CD4-positive, CD25-positive, alpha-beta regulatory T cell (primary cell): ENCODE results near the gene DIABLO. TPM values are rescaled to one million over a fixed set of nuclear protein-coding genes. Genes with fewer than 3 reads are reported as not detected.
A peak's percentile ranks its signal among the peaks of the same experiment; 100 is the strongest.
"Not testable (repeated sequence)": the region's sequence is repeated elsewhere in the genome, so short reads cannot be mapped to it uniquely, and the experiment has no call there.

ENCODE experiments used
- ATAC-seq, 2 donors: fragments of 150-1000 bp; cut with Tn5 transposase; one replicate each; pipeline ENCODE4 v1.10.0; 2021; ENCODE audit warnings: low read depth in 2 of 2, moderate number of reproducible peaks in 2 of 2, moderate library complexity in 1 of 2
- DNase-seq, 3 donors: peaks; one replicate each; pipeline versions ENCODE4 v3.0.0 to v3.0.0-alpha.2; 2012 to 2022; ENCODE audit warnings: mixed read lengths in 1 of 3
- H3K27ac ChIP-seq: one replicate; pipeline ENCODE4 v1.7.0; 2013; ENCODE audit warnings: mild to moderate bottlenecking, low read length; ENCODE audit not compliant: insufficient read depth, poor library complexity, severe bottlenecking
- H3K27me3 ChIP-seq: one replicate; pipeline ENCODE4 v1.7.0; 2013; ENCODE audit warnings: low read length; ENCODE audit not compliant: control insufficient read depth, insufficient read depth
- H3K36me3 ChIP-seq: one replicate; pipeline ENCODE4 v1.7.0; 2013; ENCODE audit warnings: mild to moderate bottlenecking, low read length, moderate library complexity; ENCODE audit not compliant: control insufficient read depth, insufficient read depth
- H3K4me1 ChIP-seq: 2 replicates; pipeline ENCODE4 v1.7.0; 2013; ENCODE audit warnings: mild to moderate bottlenecking, low read length; ENCODE audit not compliant: insufficient read depth, control insufficient read depth, poor library complexity, severe bottlenecking
- H3K4me3 ChIP-seq: one replicate; pipeline ENCODE4 v1.7.0; 2013; ENCODE audit warnings: low read depth, mild to moderate bottlenecking, low read length, moderate library complexity
- H3K9me3 ChIP-seq, 2 experiments: 1 replicate in 1 of 2; 2 replicates in 1 of 2; pipeline ENCODE4 v1.7.0; 2013; ENCODE audit warnings: low read length in 2 of 2, mild to moderate bottlenecking in 1 of 2, moderate library complexity in 1 of 2; ENCODE audit not compliant: control insufficient read depth in 2 of 2
- H3K27ac Mint-ChIP-seq, 3 donors: one replicate each; pipeline ENCODE4 v1.8.0; 2020 to 2022; ENCODE audit warnings: mild to moderate bottlenecking in 3 of 3, mixed read lengths in 3 of 3, moderate library complexity in 2 of 3
- H3K27me3 Mint-ChIP-seq: one replicate; pipeline ENCODE4 v1.8.0; 2022; ENCODE audit warnings: mild to moderate bottlenecking, mixed read lengths
- H3K36me3 Mint-ChIP-seq: one replicate; pipeline ENCODE4 v1.8.0; 2020; ENCODE audit warnings: mixed read lengths
- H3K4me1 Mint-ChIP-seq, 4 donors: one replicate each; pipeline ENCODE4 v1.8.0; 2020 to 2022; ENCODE audit warnings: mixed read lengths in 4 of 4, mild to moderate bottlenecking in 1 of 4
- H3K4me3 Mint-ChIP-seq, 4 donors: one replicate each; pipeline ENCODE4 v1.8.0; 2020 to 2022; ENCODE audit warnings: mild to moderate bottlenecking in 4 of 4, mixed read lengths in 4 of 4, moderate library complexity in 3 of 4
- H3K9me3 Mint-ChIP-seq, 7 donors: one replicate each; pipeline ENCODE4 v1.8.0; 2020 to 2022; ENCODE audit warnings: mixed read lengths in 7 of 7, mild to moderate bottlenecking in 3 of 7, moderate library complexity in 2 of 7
- polyA plus RNA-seq, 4 donors: library from polyadenylated mRNA; unstranded; fragments of 300-500 nt; fragmentation: Illumina TruSeq; gene quantifications; one replicate each; pipeline ENCODE4 v1.2.3, GENCODE V29; 2021
- total RNA-seq: library from RNA; stranded (reverse); gene quantifications from one replicate; pipeline ENCODE4 v1.2.3, GENCODE V29; 2022

DIABLO gene
- total and polyA plus RNA-seq, 5 donors from 2014 or later, result 63.6 to 80.5 (median 73.3) TPM

- Mint-ChIP-seq H3K27ac (no peak overlapping the region), H3K4me1 (peaks cover 0 to 11% (median 6%) of the 10 kb centered on the region in 4 donors), H3K9me3 (no peaks in the 10 kb centered on the region), H3K4me3 (no peak overlapping the region), H3K27me3 (peaks cover 22% of the 10 kb centered on the region), H3K36me3 (no peaks in the 10 kb centered on the region)
- Histone ChIP-seq H3K4me1 (peaks cover 11% of the 10 kb centered on the region), H3K27me3 (no peaks in the 10 kb centered on the region), H3K36me3 (no peaks in the 10 kb centered on the region), H3K9me3 (no peaks in the 10 kb centered on the region), H3K27ac (no peak overlapping the region), H3K4me3 (no peak overlapping the region)
- DNase-seq, result no peak
- ATAC-seq, result no peak
Observed at GRCh38 chr12:122187466-122187865, 38.4 kb downstream of the DIABLO start.

GRCh38 chr12:122185494-122186082 lies 40.3 kb downstream of the DIABLO start:
- Mint-ChIP-seq H3K9me3 (no peaks in the 10 kb centered on the region), H3K27me3 (peaks cover 24% of the 10 kb centered on the region), H3K4me1 (peaks cover 0 to 9% (median 3%) of the 10 kb centered on the region in 4 donors), H3K27ac (peak overlapping the region in 1 of 3 donors; percentile 6), H3K36me3 (no peaks in the 10 kb centered on the region), H3K4me3 (no peak overlapping the region)
- no peaks in the 10 kb centered on the region for H3K27me3 ChIP-seq
- DNase-seq, result no peak
- no peaks in the 10 kb centered on the region for H3K36me3 ChIP-seq
- no peak overlapping the region for H3K4me3 ChIP-seq
- no peaks in the 10 kb centered on the region for H3K9me3 ChIP-seq
- ATAC-seq, result no peak
- H3K4me1 ChIP-seq, result peaks cover 11% of the 10 kb centered on the region
- H3K27ac ChIP-seq, result no peak overlapping the region

GRCh38 chr12:122185079-122185478 lies 40.8 kb downstream of the DIABLO start:
- no peaks in the 10 kb centered on the region for H3K9me3 Mint-ChIP-seq
- H3K27ac Mint-ChIP-seq, result no peak overlapping the region
- peaks cover 0 to 9% (median 3%) of the 10 kb centered on the region in 4 donors for H3K4me1 Mint-ChIP-seq
- no peaks in the 10 kb centered on the region for H3K36me3 Mint-ChIP-seq
- Histone ChIP-seq H3K27me3 (no peaks in the 10 kb centered on the region), H3K36me3 (no peaks in the 10 kb centered on the region), H3K4me1 (peaks cover 11% of the 10 kb centered on the region), H3K27ac (no peak overlapping the region), H3K9me3 (no peaks in the 10 kb centered on the region), H3K4me3 (no peak overlapping the region)
- ATAC-seq (no peak), DNase-seq (no peak)
- peak overlapping the region in 1 of 4 donors; percentile 28 for H3K4me3 Mint-ChIP-seq
- peaks cover 27% of the 10 kb centered on the region for H3K27me3 Mint-ChIP-seq

- no peak overlapping the region for H3K4me3 ChIP-seq
- H3K4me3 Mint-ChIP-seq, result peak overlapping the region in 1 of 4 donors; percentile 16
- H3K27me3 ChIP-seq, result no peaks in the 10 kb centered on the region
- no peak for ATAC-seq
- no peak overlapping the region for H3K27ac Mint-ChIP-seq
- H3K4me1 ChIP-seq, result peaks cover 11% of the 10 kb centered on the region
- peaks cover 0 to 9% (median 3%) of the 10 kb centered on the region in 4 donors for H3K4me1 Mint-ChIP-seq
- no peaks in the 10 kb centered on the region for H3K36me3 Mint-ChIP-seq
- H3K27me3 Mint-ChIP-seq, result peaks cover 27% of the 10 kb centered on the region
- no peak overlapping the region for H3K27ac ChIP-seq
- H3K36me3 ChIP-seq, result no peaks in the 10 kb centered on the region
- H3K9me3 Mint-ChIP-seq, result no peaks in the 10 kb centered on the region
- DNase-seq, result no peak
- H3K9me3 ChIP-seq, result no peaks in the 10 kb centered on the region
Observed at GRCh38 chr12:122184517-122184916, 41.3 kb downstream of the DIABLO start.

GRCh38 chr12:122183588-122183940 lies 42.3 kb downstream of the DIABLO start:
- no peaks in the 10 kb centered on the region for H3K36me3 Mint-ChIP-seq
- no peak overlapping the region for H3K27ac Mint-ChIP-seq
- ATAC-seq (no peak), DNase-seq (no peak)
- peaks cover 27% of the 10 kb centered on the region for H3K27me3 Mint-ChIP-seq
- no peak overlapping the region for H3K27ac ChIP-seq
- H3K4me3 ChIP-seq, result no peak overlapping the region
- H3K27me3 ChIP-seq, result no peaks in the 10 kb centered on the region
- no peaks in the 10 kb centered on the region for H3K9me3 ChIP-seq
- no peaks in the 10 kb centered on the region for H3K9me3 Mint-ChIP-seq
- H3K4me1 Mint-ChIP-seq, result peaks cover 0 to 9% (median 3%) of the 10 kb centered on the region in 4 donors
- H3K4me1 ChIP-seq, result peaks cover 11% of the 10 kb centered on the region
- no peaks in the 10 kb centered on the region for H3K36me3 ChIP-seq
- no peak overlapping the region for H3K4me3 Mint-ChIP-seq

GRCh38 chr12:122182887-122183587 lies 42.8 kb downstream of the DIABLO start, which contains the start of gene LRRC43:
TSS of gene LRRC43 (plus strand) at chr12:122183123. CDS start at chr12:122183145, 22 bp downstream.
- H3K36me3 Mint-ChIP-seq, result no peaks in the 10 kb centered on the region
- peak within 1 kb of the TSS; percentile 54 to 85 (median 79) for H3K4me3 Mint-ChIP-seq
- Histone ChIP-seq H3K4me3 (no peak within 1 kb of the TSS), H3K9me3 (no peaks in the 10 kb centered on the region), H3K4me1 (peaks cover 11% of the 10 kb centered on the region), H3K36me3 (no peaks in the 10 kb centered on the region), H3K27me3 (no peaks in the 10 kb centered on the region), H3K27ac (no peak within 1 kb of the TSS)
- H3K9me3 Mint-ChIP-seq, result no peaks in the 10 kb centered on the region
- peaks cover 0 to 9% (median 3%) of the 10 kb centered on the region in 4 donors for H3K4me1 Mint-ChIP-seq
- peak in 1 of 3 donors; percentile 41 for DNase-seq
- peaks cover 32% of the 10 kb centered on the region for H3K27me3 Mint-ChIP-seq
- no peak within 1 kb of the TSS for H3K27ac Mint-ChIP-seq
- ATAC-seq, result peak; percentile 47 to 67

GRCh38 chr12:122176473-122176872 lies 49.4 kb downstream of the DIABLO start:
- Mint-ChIP-seq H3K27ac (peak overlapping the region in 1 of 3 donors; percentile 8), H3K27me3 (peaks cover 27% of the 10 kb centered on the region)
- not testable (repeated sequence) for H3K27me3 ChIP-seq, H3K4me3 ChIP-seq, H3K4me1 ChIP-seq, H3K9me3 ChIP-seq, DNase-seq, H3K27ac ChIP-seq, H3K9me3 Mint-ChIP-seq, ATAC-seq, H3K4me3 Mint-ChIP-seq, H3K36me3 ChIP-seq, H3K36me3 Mint-ChIP-seq, H3K4me1 Mint-ChIP-seq
